ENCODE data around the gene VPREB3.

The VPREB3 gene

GRCh38 chr22:23796461-23796860, 42.2 kb upstream of the VPREB3 start:
- TF ChIP-seq CTCF (IDR thresholded peaks at IDR 0.05; ENCODE audit: control extremely low read depth, extremely low read depth, low read depth, missing control alignments) = no peak
- CTCF ChIA-PET = interaction anchor here (0.7 kb wide), 1 partner anchor 9 kb away, joined by 3 read pairs; no protein-coding TSS in a partner anchor
- DNase-seq (ENCODE audit: extremely low spot score) = no peak
- POLR2A ChIA-PET = no interaction called here

- no peak for TF ChIP-seq CTCF (IDR thresholded peaks at IDR 0.05; ENCODE audit: control extremely low read depth, extremely low read depth, low read depth, missing control alignments)
- ChIA-PET POLR2A (no interaction called here), CTCF (interaction anchor here (1.0 to 1.1 kb wide), 2 partner anchors 54 to 56 kb away, joined by 3 to 4 read pairs; no protein-coding TSS in a partner anchor)
- no peak for DNase-seq (ENCODE audit: extremely low spot score)
Measured at GRCh38 chr22:23793326-23793725, 39.1 kb upstream of the VPREB3 start.

GRCh38 chr22:23791738-23792645, 37.8 kb upstream of the VPREB3 start:
- TF ChIP-seq CTCF (IDR thresholded peaks at IDR 0.05; ENCODE audit: control extremely low read depth, extremely low read depth, low read depth, missing control alignments) = no peak
- ChIA-PET POLR2A (no interaction called here), CTCF (interaction anchor here (0.8 to 1.0 kb wide), 2 partner anchors 20 to 24 kb away, joined by 3 read pairs; no protein-coding TSS in a partner anchor)
- DNase-seq (ENCODE audit: extremely low spot score) = no peak

GRCh38 chr22:23790819-23791737, 36.9 kb upstream of the VPREB3 start:
- TF ChIP-seq CTCF (IDR thresholded peaks at IDR 0.05; ENCODE audit: control extremely low read depth, extremely low read depth, low read depth, missing control alignments) = no peak
- DNase-seq (ENCODE audit: extremely low spot score) = no peak
- ChIA-PET CTCF (no interaction called here), POLR2A (no interaction called here)

- DNase-seq (ENCODE audit: extremely low spot score) = no peak
- TF ChIP-seq CTCF (IDR thresholded peaks at IDR 0.05; ENCODE audit: control extremely low read depth, extremely low read depth, low read depth, missing control alignments) = no peak
- ChIA-PET CTCF (interaction anchor here (1.4 to 3.5 kb wide), 6 partner anchors 8 to 62 kb away, joined by 4 to 16 read pairs (median 5); no protein-coding TSS in a partner anchor), POLR2A (no interaction called here)
Measured at GRCh38 chr22:23789638-23790037, 35.4 kb upstream of the VPREB3 start.

- ChIA-PET POLR2A (interaction anchor here (1.0 kb wide), 1 partner anchor 10 kb away, joined by 4 read pairs; no protein-coding TSS in a partner anchor), CTCF (interaction anchor here (0.9 to 3.5 kb wide), 7 partner anchors 9 to 62 kb away, joined by 4 to 16 read pairs (median 5); no protein-coding TSS in a partner anchor)
- no peak for DNase-seq (ENCODE audit: extremely low spot score)
- no peak for TF ChIP-seq CTCF (IDR thresholded peaks at IDR 0.05; ENCODE audit: control extremely low read depth, extremely low read depth, low read depth, missing control alignments)
Measured at GRCh38 chr22:23789121-23789520, 34.9 kb upstream of the VPREB3 start.
